Epithelial cell of esophagus (primary cell): ENCODE measurements around the gene SDCCAG8.

Source experiments
- DNase-seq: peaks from one replicate; pipeline ENCODE4 v3.0.0; 2010; ENCODE audit warnings: low read depth
- H3K4me3 ChIP-seq: 2 replicates; pipeline ENCODE4 v1.5.1; 2011; ENCODE audit warnings: mild to moderate bottlenecking, low read length, control low read depth
- TF ChIP-seq, protein P1 (sequence below): IDR thresholded peaks from 2 replicates; pipeline ENCODE4 v1.5.1; 2011; ENCODE audit warnings: low read depth, mild to moderate bottlenecking, low read length, control low read depth, inconsistent platforms; ENCODE audit not compliant: insufficient read depth; ENCODE audit errors: missing control alignments

The SDCCAG8 gene

DNA sequence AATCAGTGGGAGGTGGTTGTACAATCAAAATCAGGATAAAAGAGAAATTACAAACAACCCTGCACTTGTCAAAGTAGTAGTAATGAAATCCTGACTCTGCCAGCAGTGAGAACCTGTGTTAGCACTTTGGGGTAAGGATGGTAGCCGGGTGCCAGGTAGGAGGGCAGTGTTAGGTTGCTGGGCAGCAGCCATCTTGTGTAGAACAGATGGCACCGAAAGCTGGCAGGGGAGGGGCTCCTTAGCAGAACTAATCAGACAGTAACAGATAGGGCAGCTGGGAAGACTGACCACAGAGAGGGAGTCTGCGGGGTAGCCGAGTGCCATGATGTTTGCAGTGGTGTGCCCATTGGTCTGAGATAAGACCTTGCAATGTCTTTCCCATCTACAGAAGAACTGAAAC, 137.3 kb downstream of the SDCCAG8 start:
- TF ChIP-seq, protein P1, sequence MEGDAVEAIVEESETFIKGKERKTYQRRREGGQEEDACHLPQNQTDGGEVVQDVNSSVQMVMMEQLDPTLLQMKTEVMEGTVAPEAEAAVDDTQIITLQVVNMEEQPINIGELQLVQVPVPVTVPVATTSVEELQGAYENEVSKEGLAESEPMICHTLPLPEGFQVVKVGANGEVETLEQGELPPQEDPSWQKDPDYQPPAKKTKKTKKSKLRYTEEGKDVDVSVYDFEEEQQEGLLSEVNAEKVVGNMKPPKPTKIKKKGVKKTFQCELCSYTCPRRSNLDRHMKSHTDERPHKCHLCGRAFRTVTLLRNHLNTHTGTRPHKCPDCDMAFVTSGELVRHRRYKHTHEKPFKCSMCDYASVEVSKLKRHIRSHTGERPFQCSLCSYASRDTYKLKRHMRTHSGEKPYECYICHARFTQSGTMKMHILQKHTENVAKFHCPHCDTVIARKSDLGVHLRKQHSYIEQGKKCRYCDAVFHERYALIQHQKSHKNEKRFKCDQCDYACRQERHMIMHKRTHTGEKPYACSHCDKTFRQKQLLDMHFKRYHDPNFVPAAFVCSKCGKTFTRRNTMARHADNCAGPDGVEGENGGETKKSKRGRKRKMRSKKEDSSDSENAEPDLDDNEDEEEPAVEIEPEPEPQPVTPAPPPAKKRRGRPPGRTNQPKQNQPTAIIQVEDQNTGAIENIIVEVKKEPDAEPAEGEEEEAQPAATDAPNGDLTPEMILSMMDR, result no peak
- DNase-seq, result no peak
- H3K4me3 ChIP-seq, result no peak overlapping the region

DNA sequence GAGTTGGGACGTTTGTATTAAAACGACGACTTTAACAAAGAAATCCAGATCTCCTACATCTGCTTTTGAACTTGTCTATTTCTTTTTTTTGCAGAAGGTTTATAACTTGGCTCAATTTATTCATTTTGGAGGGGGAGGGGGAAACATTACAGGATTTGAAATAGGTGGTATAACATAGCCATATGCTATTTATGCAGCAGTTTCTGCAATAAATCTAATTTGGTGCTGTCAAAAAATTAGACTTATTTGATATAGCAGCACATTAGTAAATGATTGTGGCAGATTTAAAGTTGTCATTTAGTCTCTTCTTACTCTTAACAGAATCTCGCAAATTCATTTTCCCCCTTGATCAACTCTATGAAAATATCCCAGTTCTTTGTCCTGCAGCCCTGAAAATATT, 138.2 kb downstream of the SDCCAG8 start:
- DNase-seq, result no peak
- TF ChIP-seq, protein P1, result no peak
- no peak overlapping the region for H3K4me3 ChIP-seq

DNA sequence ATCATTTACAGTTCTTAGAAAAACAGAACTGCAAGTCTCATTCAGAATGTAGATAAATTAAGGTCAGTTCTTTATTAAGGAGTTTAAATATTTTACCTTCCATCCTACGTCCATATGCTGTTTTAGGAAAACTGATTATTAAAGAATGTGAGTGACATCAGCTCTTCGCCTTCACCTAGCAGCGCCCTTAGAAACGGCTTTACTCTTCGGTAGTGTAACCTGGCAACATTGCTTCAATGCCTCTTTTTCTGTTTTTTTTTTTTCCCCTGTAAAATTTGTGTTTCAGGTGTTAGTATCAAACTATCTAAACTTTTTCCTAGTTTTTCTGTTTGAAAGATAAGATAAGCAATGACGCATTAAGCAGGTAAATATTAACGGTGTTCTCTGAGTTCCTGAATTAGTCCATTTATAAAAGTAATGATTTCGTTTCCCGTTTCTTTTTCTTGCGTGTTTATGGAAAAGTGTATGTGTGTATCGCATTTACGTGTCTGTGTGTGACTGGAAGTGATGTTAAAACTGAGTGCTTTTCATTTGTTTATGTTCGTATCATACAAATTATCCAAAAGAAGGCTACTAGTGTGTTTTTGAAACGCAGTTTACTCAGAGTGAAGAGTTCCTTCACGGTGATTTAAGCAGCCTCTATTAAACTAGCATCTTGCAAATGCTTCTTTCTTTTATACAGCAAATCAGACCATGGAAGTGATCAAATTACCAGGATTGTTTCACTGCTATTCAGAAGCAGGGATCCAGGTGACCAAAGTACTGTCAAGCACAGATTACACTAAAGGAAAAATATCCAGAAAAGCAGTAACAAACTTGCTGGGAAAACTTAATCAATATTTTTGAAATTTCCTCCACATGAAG, 139.0 kb downstream of the SDCCAG8 start:
- no peak for DNase-seq
- H3K4me3 ChIP-seq, result no peak overlapping the region
- TF ChIP-seq, protein P1, result no peak

DNA sequence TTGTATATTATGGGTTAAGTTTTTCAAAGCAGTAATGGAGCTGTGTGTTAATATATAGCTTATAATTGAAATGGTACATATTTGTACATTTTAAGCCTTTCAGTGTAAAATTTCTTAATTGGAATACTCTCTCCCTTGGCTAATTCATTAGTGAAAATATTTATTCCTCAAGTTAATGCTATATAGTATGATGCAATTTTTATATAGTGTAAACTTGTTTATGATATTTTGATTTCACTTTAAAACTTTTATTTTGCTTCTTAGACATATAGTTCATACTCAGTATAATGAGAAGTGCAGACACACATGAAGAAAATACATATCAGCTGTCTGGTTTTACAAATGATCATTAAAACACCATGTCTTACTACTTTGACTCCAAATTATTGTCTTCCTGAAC, 140.6 kb downstream of the SDCCAG8 start:
- DNase-seq, result no peak
- H3K4me3 ChIP-seq, result no peak overlapping the region
- TF ChIP-seq, protein P1, result no peak

DNA sequence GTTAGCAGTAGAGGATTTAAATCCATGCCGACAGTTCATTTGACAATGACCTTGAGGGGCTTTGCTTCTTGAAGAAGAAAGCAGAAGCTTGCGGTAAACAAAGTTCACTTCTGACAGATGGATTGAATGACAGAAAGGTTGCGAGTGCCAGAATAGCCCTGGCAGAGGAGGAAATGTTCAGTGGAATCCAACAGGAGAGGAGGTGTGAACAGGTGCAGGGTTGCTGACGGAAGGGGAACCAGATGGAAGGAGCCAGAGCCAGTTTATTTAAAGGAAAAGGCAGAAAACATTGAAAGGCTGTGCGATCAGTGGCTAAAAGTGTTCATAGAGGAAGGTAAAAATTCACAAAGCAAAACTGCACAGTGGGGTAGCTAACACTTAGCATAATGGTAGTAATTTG, 141.0 kb downstream of the SDCCAG8 start:
- DNase-seq, result no peak
- TF ChIP-seq, protein P1, result no peak
- H3K4me3 ChIP-seq, result no peak overlapping the region

DNA sequence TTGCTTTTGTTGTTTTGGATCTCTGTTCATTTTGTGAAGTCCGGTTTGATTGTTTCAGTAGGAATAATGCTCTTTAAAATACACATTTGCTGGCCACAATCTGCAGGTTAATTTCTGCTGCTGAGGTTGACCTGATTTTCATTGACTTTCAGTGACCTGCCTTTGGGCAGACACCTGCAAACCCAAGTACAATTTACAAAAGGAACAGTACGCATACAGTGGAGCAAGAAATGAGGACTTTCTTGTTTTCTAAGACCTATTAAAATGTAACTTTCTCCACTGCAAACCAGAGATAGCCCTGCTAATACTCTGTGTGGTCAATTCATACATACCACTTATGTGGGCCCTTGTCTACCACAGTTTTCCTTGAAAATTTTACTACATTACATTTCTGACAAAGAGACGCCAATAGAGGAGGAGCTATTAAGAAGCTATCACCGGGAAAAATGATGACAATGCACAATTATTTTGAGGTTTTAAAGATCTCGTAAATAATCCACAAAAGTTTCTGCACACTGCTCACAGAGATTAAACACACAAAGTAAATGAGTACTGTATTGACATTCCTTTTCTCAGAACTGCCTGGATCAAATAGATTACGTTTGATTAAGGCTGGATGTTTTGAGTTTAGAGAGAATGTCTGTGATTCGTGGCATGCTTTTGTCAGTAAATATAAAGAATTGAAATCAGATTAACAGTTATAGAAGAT, 141.9 kb downstream of the SDCCAG8 start:
- H3K4me3 ChIP-seq, result no peak overlapping the region
- TF ChIP-seq, protein P1, result no peak
- DNase-seq, result no peak
